Erythroblast (primary cell): ENCODE measurements around the gene CCDC30.

ENCODE experiments used
- GATA1 ChIP-seq: IDR thresholded peaks from 2 replicates; pipeline ENCODE4 v1.6.1; 2011; ENCODE audit warnings: low read depth, mild to moderate bottlenecking, control low read depth, low read length, moderate library complexity
- POLR2A ChIP-seq: IDR thresholded peaks from 2 replicates; pipeline ENCODE4 v1.6.1; 2011; ENCODE audit warnings: mild to moderate bottlenecking, low read length

DNA sequence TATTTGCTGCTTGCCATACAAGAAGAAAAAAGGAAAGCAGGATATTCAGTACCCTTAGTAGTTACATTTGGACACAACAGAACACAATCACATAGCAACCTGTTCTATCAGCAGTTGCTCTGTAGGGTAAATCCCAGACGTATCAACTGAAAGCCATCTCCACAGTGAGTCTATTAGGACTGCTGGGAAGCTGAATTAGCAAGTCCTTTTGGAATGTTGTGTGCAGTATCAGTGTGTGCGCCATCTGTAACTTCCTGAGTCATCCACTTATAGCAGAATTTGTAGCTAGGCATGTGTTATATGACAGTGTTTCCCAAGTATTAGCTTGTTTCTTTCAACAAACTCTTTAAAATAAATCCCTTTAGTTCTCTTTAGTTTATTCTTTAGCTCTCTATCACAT lies 21.3 kb downstream of the CCDC30 start:
- TF ChIP-seq POLR2A (no peak), GATA1 (no peak)
